HepG2 (cell line): Measurements from ENCODE around the gene ABCC10. TPM values are rescaled to one million over a fixed set of nuclear protein-coding genes. Genes with fewer than 3 reads are reported as not detected.
A peak's percentile ranks its signal among the peaks of the same experiment; 100 is the strongest.

Experiments
- ATAD3A ChIP-seq: sonication (generic); formaldehyde crosslinking; IDR thresholded peaks from 2 replicates; pipeline ENCODE4 v1.4.0; 2020; ENCODE audit warnings: missing genetic modification reagents
- DMAP1 ChIP-seq: IDR thresholded peaks from 2 replicates; pipeline ENCODE4 v1.6.1; 2016
- GTF3A ChIP-seq: sonication (generic); formaldehyde crosslinking; conservative IDR thresholded peaks from 2 replicates; pipeline ENCODE4 v1.4.0; 2020; ENCODE audit warnings: mild to moderate bottlenecking, missing genetic modification reagents
- HDAC1 ChIP-seq: sonication (generic); formaldehyde crosslinking; IDR thresholded peaks from 2 replicates; pipeline ENCODE4 v1.5.1; 2020; ENCODE audit warnings: mild to moderate bottlenecking, missing genetic modification reagents
- HNRNPL ChIP-seq: fragments of 200-400 bp; formaldehyde crosslinking; IDR thresholded peaks from 2 replicates; pipeline ENCODE4 v1.6.1; 2017; ENCODE audit warnings: mild to moderate bottlenecking, low read depth, low read length
- MTF2 ChIP-seq: sonication (generic); formaldehyde crosslinking; IDR thresholded peaks from 2 replicates; pipeline ENCODE4 v1.5.0; 2020; ENCODE audit warnings: missing genetic modification reagents, borderline replicate concordance
- MYC ChIP-seq: sonication (generic); formaldehyde crosslinking; IDR thresholded peaks from 2 replicates; pipeline ENCODE4 v1.9.0; 2021; ENCODE audit warnings: missing genetic modification reagents, borderline replicate concordance
- NFIB ChIP-seq: sonication (generic); formaldehyde crosslinking; IDR thresholded peaks from 2 replicates; pipeline ENCODE4 v1.9.0; 2021; ENCODE audit warnings: missing genetic modification reagents, mild to moderate bottlenecking, borderline replicate concordance
- PAXIP1 ChIP-seq: sonication (generic); formaldehyde crosslinking; conservative IDR thresholded peaks from 2 replicates; pipeline ENCODE4 v1.4.0; 2020; ENCODE audit warnings: mild to moderate bottlenecking, missing genetic modification reagents, moderate library complexity
- PBX3 ChIP-seq: sonication (generic); formaldehyde crosslinking; IDR thresholded peaks from 2 replicates; pipeline ENCODE4 v1.8.1; 2023; ENCODE audit warnings: missing genetic modification reagents, inconsistent platforms, borderline replicate concordance
- RARA ChIP-seq: IDR thresholded peaks from 2 replicates; pipeline ENCODE4 v1.6.1; 2016; ENCODE audit warnings: missing genetic modification reagents, missing compliant biosample characterization
- REXO4 ChIP-seq: sonication (generic); formaldehyde crosslinking; IDR thresholded peaks from 2 replicates; pipeline ENCODE4 v1.8.0; 2022; ENCODE audit warnings: missing genetic modification reagents, mild to moderate bottlenecking, borderline replicate concordance
- TBX3 ChIP-seq: fragments of 450-650 bp; IDR thresholded peaks from 2 replicates; pipeline ENCODE4 v1.6.1; 2017; ENCODE audit warnings: antibody characterized with exemption, mild to moderate bottlenecking, inconsistent platforms, borderline replicate concordance
- THAP8 ChIP-seq: sonication (generic); formaldehyde crosslinking; IDR thresholded peaks from 2 replicates; pipeline ENCODE4 v1.5.1; 2020; ENCODE audit warnings: missing genetic modification reagents, mild to moderate bottlenecking, borderline replicate concordance
- TOPORS ChIP-seq: sonication (generic); formaldehyde crosslinking; IDR thresholded peaks from 2 replicates; pipeline ENCODE4 v1.8.0; 2023; ENCODE audit warnings: mild to moderate bottlenecking, missing genetic modification reagents
- TRIM22 ChIP-seq: fragments of 450-650 bp; IDR thresholded peaks from 2 replicates; pipeline ENCODE4 v1.6.1; 2017
- ZFP36 ChIP-seq: fragments of 150-350 bp; IDR thresholded peaks from 2 replicates; pipeline ENCODE4 v1.6.1; 2018; ENCODE audit warnings: borderline replicate concordance, low read length, low read depth; ENCODE audit not compliant: partially characterized antibody
- ZNF362 ChIP-seq: sonication (generic); formaldehyde crosslinking; IDR thresholded peaks from 2 replicates; pipeline ENCODE4 v1.4.0; 2020; ENCODE audit warnings: missing genetic modification reagents, mild to moderate bottlenecking, borderline replicate concordance
- ZNF567 ChIP-seq: sonication (generic); formaldehyde crosslinking; IDR thresholded peaks from 2 replicates; pipeline ENCODE4 v1.8.1; 2023; ENCODE audit warnings: mild to moderate bottlenecking, missing genetic modification reagents, borderline replicate concordance
- ZNF580 ChIP-seq: IDR thresholded peaks from 2 replicates; pipeline ENCODE4 v1.6.1; 2016; ENCODE audit warnings: low read depth, borderline replicate concordance
- ZNF629 ChIP-seq: sonication (generic); formaldehyde crosslinking; conservative IDR thresholded peaks from 2 replicates; pipeline ENCODE4 v1.5.0; 2020; ENCODE audit warnings: missing genetic modification reagents
- ZNF720 ChIP-seq: sonication (generic); formaldehyde crosslinking; IDR thresholded peaks from 2 replicates; pipeline ENCODE4 v1.4.0; 2020; ENCODE audit warnings: missing genetic modification reagents
- ZNF724P ChIP-seq: sonication (generic); formaldehyde crosslinking; IDR thresholded peaks from 2 replicates; pipeline ENCODE4 v1.8.0; 2022; ENCODE audit warnings: missing genetic modification reagents, borderline replicate concordance
- ZNF879 ChIP-seq: sonication (generic); formaldehyde crosslinking; IDR thresholded peaks from 2 replicates; pipeline ENCODE4 v1.8.1; 2023; ENCODE audit warnings: missing genetic modification reagents
- polyA plus RNA-seq, 8 experiments: library from polyadenylated mRNA; depleted of rRNA in 3 of 8; stranded (reverse) in 7 of 8; unstranded in 1 of 8; fragments of >200 nt; fragmentation: Illumina TruSeq in 4 of 8; extraction: Trizol in 4 of 8; gene quantifications; 2 replicates each; pipeline versions ENCODE4 v1.2.1 to v1.2.3, GENCODE V29; 2011 to 2016; ENCODE audit warnings: low read depth in 4 of 8, missing spikeins in 1 of 8, mixed read lengths in 1 of 8; ENCODE audit not compliant: insufficient read depth in 1 of 8
- total RNA-seq, 5 experiments: library from RNA; depleted of rRNA; stranded (reverse); fragments of >200 nt; fragmentation: Illumina TruSeq; extraction: Trizol; gene quantifications; 2 replicates each; pipeline ENCODE4 v1.2.3, GENCODE V29; 2016; ENCODE audit warnings: low read depth in 1 of 5

Gene ABCC10
- total and polyA plus RNA-seq, 2 of the 13 experiments (the other 11 are each of a cell fraction or from before 2014, with no cell fraction given) = 16.0 to 24.3 TPM

GRCh38 chr6:43490523-43490939, 63.2 kb downstream of the ABCC10 start (continued):
- TF ChIP-seq PAXIP1 (CRISPR knock-in tag) = no peak; the same call in 1 of the 2 replicates
- TF ChIP-seq THAP8 = no peak
- TF ChIP-seq ZNF879 (CRISPR knock-in tag) = no peak
- TF ChIP-seq PBX3 = no peak
- TF ChIP-seq TOPORS (CRISPR knock-in tag) = no peak
- TF ChIP-seq ZNF629 (CRISPR knock-in tag) = peak; percentile 96
- TF ChIP-seq MTF2 = no peak
- TF ChIP-seq DMAP1 (CRISPR knock-in tag) = no peak
- TF ChIP-seq ZNF724P (CRISPR knock-in tag) = no peak
- TF ChIP-seq ZFP36 = no peak
- no peak for TF ChIP-seq NFIB (CRISPR knock-in tag)
- TF ChIP-seq HDAC1 (CRISPR knock-in tag) = no peak
- no peak for TF ChIP-seq ATAD3A (CRISPR knock-in tag)
- TF ChIP-seq ZNF362 (CRISPR knock-in tag) = no peak
- TF ChIP-seq MYC (CRISPR knock-in tag) = no peak
- no peak for TF ChIP-seq TRIM22
- TF ChIP-seq REXO4 (CRISPR knock-in tag) = no peak
- TF ChIP-seq TBX3 = no peak
- TF ChIP-seq ZNF720 = no peak
- no peak for TF ChIP-seq GTF3A (CRISPR knock-in tag)
- TF ChIP-seq RARA (CRISPR knock-in tag) = peak; percentile 90
- no peak for TF ChIP-seq HNRNPL
- TF ChIP-seq ZNF580 (CRISPR knock-in tag) = no peak
- TF ChIP-seq ZNF567 = peak; percentile 89; the same call in 1 of the 2 replicates
